ENCODE measurements around the gene FAM9A. TPM values are rescaled to one million over a fixed set of nuclear protein-coding genes. Genes with fewer than 3 reads are reported as not detected.
A peak's percentile ranks its signal among the peaks of the same experiment; 100 is the strongest.

Gene FAM9A
- total and polyA plus RNA-seq, 9 of the 15 experiments (the other 6 are each of a cell fraction or from before 2014, with no cell fraction given): 0.07 TPM; not detected in 8

DNA sequence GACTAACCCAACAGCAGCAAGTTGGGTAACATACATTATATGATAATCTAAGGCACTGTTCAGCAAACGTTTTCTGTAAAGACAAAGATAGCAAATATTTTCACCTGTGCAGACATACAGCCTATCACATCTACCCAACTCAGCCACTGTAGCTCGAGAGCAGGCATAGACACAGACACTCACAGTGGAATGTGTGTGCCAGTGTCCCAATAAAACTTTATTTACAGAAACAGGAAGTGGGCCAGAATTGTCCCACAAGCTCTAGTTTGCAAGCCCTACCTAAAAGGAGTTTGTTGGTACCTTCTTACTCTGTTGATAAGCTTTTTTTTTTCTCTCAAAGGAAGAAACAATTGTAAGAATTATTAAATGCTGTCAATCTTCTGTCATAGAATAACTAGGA lies 11.9 kb upstream of the FAM9A start:
- no TSS peak for BruUV-seq (replicated peaks)
- no peak for ATAC-seq
- FAIRE-seq: no peak
- in situ Hi-C loops (cut with MboI) (loop anchor here (10.0 kb wide), 1 partner anchor 1302 kb away; no protein-coding TSS in a partner anchor), intact Hi-C loops (cut with micrococcal nuclease) (loop anchor here (10.0 kb wide), 2 partner anchors 1152 to 1182 kb away; partner anchors contain the start of gene CLDN34)
- no peak overlapping the region for H3K27ac ChIP-seq (ENCODE audit: extremely low read depth, low read depth, low read length)
- H3K27me3 ChIP-seq (ENCODE audit: control insufficient read depth in 2 of 2, insufficient read depth in 2 of 2, low read length in 2 of 2): no peaks in the 10 kb centered on the region
- DNase-seq (ENCODE audit: extremely low read depth in 1 of 4, low spot score in 3 of 4): no peak
- no peak overlapping the region for H3K4me3 ChIP-seq
- ChIA-PET POLR2A (no interaction called here), CTCF (ENCODE audit: low intra/inter-chr PET ratio) (no interaction called here)
- no peaks in the 10 kb centered on the region for H3K9me1 ChIP-seq (ENCODE audit: control insufficient read depth, insufficient read depth, low read length)
- no peaks in the 10 kb centered on the region for H3K9me3 ChIP-seq (replicated peaks; ENCODE audit: control insufficient read depth, insufficient read depth, low read depth, low read length)
- H4K20me1 ChIP-seq (replicated peaks; ENCODE audit: control insufficient read depth, insufficient read depth, low read length): no peaks in the 10 kb centered on the region
- no peak overlapping the region for H3K9ac ChIP-seq (ENCODE audit: insufficient read depth in 1 of 2, low read depth in 2 of 2, low read length in 2 of 2)
- no peak overlapping the region for H2AFZ ChIP-seq (ENCODE audit: low read depth, low read length)
- H3K36me3 ChIP-seq (ENCODE audit: control insufficient read depth, insufficient read depth, low read length): no peaks in the 10 kb centered on the region
- no peaks in the 10 kb centered on the region for H3K4me1 ChIP-seq (replicated peaks in 1 of 2; ENCODE audit: control insufficient read depth in 2 of 2, insufficient read depth in 2 of 2, low read length in 2 of 2)
- no peak overlapping the region for H3K4me2 ChIP-seq (ENCODE audit: insufficient read depth, low read length)
- H3K79me2 ChIP-seq (ENCODE audit: control insufficient read depth, insufficient read depth, low read length): no peaks in the 10 kb centered on the region
- 0% methylated on average over 2 of the region's 2 CpGs for whole genome bisulfite sequencing (ENCODE audit: insufficient coverage, low coverage, missing lambda C conversion rate)
- TF ChIP-seq SMAD1 (IDR thresholded peaks at IDR 0.05; ENCODE audit: low read depth, low read length, partially characterized antibody): no peak
- TF ChIP-seq, protein P1, sequence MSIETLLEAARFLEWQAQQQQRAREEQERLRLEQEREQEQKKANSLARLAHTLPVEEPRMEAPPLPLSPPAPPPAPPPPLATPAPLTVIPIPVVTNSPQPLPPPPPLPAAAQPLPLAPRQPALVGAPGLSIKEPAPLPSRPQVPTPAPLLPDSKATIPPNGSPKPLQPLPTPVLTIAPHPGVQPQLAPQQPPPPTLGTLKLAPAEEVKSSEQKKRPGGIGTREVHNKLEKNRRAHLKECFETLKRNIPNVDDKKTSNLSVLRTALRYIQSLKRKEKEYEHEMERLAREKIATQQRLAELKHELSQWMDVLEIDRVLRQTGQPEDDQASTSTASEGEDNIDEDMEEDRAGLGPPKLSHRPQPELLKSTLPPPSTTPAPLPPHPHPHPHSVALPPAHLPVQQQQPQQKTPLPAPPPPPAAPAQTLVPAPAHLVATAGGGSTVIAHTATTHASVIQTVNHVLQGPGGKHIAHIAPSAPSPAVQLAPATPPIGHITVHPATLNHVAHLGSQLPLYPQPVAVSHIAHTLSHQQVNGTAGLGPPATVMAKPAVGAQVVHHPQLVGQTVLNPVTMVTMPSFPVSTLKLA (conservative IDR thresholded peaks at IDR 0.05): no peak
- no peak for TF ChIP-seq FOXJ2 (tag; IDR thresholded peaks at IDR 0.05)
- TF ChIP-seq, protein P2, sequence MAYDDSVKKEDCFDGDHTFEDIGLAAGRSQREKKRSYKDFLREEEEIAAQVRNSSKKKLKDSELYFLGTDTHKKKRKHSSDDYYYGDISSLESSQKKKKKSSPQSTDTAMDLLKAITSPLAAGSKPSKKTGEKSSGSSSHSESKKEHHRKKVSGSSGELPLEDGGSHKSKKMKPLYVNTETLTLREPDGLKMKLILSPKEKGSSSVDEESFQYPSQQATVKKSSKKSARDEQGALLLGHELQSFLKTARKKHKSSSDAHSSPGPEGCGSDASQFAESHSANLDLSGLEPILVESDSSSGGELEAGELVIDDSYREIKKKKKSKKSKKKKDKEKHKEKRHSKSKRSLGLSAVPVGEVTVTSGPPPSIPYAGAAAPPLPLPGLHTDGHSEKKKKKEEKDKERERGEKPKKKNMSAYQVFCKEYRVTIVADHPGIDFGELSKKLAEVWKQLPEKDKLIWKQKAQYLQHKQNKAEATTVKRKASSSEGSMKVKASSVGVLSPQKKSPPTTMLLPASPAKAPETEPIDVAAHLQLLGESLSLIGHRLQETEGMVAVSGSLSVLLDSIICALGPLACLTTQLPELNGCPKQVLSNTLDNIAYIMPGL (CRISPR knock-in tag; IDR thresholded peaks at IDR 0.05): no peak
- TF ChIP-seq ZKSCAN8 (CRISPR knock-in tag; IDR thresholded peaks at IDR 0.05): no peak
- peak; percentile 38; the same call in 1 of the 2 replicates for TF ChIP-seq SPI1 (IDR thresholded peaks at IDR 0.05; ENCODE audit: borderline replicate concordance, low read depth, low read length)
- TF ChIP-seq ZC3H8 (IDR thresholded peaks at IDR 0.05): no peak
- TF ChIP-seq FIP1L1 (IDR thresholded peaks at IDR 0.05; ENCODE audit: low read depth, low read length, poor library complexity, severe bottlenecking): no peak
- TF ChIP-seq ZNF384 (IDR thresholded peaks at IDR 0.05; ENCODE audit: low read depth, low read length): no peak
- TF ChIP-seq TCF3 (CRISPR knock-in tag; IDR thresholded peaks at IDR 0.05): no peak

Measured in K562 (cell line).